ENCODE data around the gene DGAT2.

GRCh38 chr11:75721852-75722668 is 46.5 kb upstream of the DGAT2 start:
- TF ChIP-seq CTCF (IDR thresholded peaks at IDR 0.05) (no peak), ZFX (IDR thresholded peaks at IDR 0.05; ENCODE audit: borderline replicate concordance) (no peak)
